Nephron (organoid): Measurements from ENCODE around the gene SULT1A1.

Experiments used
- H3K27ac Mint-ChIP-seq, 3 experiments: 2 replicates each; pipeline ENCODE4 v1.8.0; 2020; ENCODE audit warnings: mixed read lengths in 3 of 3, mild to moderate bottlenecking in 2 of 3, moderate library complexity in 1 of 3
- H3K27me3 Mint-ChIP-seq: 2 replicates; pipeline ENCODE4 v1.8.0; 2021; ENCODE audit warnings: low read depth, mild to moderate bottlenecking, moderate library complexity, mixed read lengths
- H3K36me3 Mint-ChIP-seq: 2 replicates; pipeline ENCODE4 v1.8.0; 2020; ENCODE audit warnings: low read depth, mixed read lengths
- H3K4me1 Mint-ChIP-seq: 2 replicates; pipeline ENCODE4 v1.8.0; 2020; ENCODE audit warnings: mixed read lengths
- H3K4me3 Mint-ChIP-seq, 3 experiments: 2 replicates each; pipeline ENCODE4 v1.8.0; 2020; ENCODE audit warnings: mild to moderate bottlenecking in 3 of 3, mixed read lengths in 3 of 3, moderate library complexity in 2 of 3
- H3K9me3 Mint-ChIP-seq: 2 replicates; pipeline ENCODE4 v1.8.0; 2020; ENCODE audit warnings: mixed read lengths
- CTCF ChIP-seq, 3 experiments: fragments of 200-600 bp; sonication (generic); IDR thresholded peaks; one replicate each; pipeline ENCODE4 v1.5.0; 2021; ENCODE audit warnings: antibody characterized with exemption in 3 of 3; ENCODE audit not compliant: unreplicated experiment in 3 of 3

The SULT1A1 gene

DNA sequence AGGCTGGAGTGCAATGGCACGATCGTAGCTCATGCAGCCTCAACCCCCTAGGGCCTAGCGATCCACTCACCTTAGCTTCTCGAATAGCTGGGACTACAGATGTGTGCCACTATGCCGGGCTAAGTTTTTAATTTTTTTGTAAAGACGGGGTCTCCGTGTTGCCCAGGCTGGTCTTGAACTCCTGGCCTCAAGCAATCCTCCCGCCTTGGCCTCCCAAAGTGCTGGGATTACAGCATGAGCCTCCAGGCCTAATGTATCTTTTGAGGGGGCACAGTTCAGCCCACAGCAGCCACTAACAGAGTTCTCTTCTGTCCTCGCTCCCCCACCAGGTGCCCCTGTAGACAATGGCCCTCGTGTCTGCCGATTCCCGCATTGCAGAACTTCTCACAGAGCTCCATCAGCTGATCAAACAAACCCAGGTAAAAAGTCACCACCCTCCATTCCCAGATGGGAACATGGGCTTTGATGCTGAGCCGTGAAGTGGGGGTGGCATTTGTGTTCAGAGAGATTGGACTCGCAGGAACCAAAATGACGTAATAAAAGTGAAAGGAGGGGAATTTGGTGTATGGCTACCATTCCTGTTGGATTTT, 29.0 kb downstream of the SULT1A1 start:
- H3K9me3 Mint-ChIP-seq, result no peaks in the 10 kb centered on the region
- no peak overlapping the region for H3K27ac Mint-ChIP-seq
- no peaks in the 10 kb centered on the region for H3K27me3 Mint-ChIP-seq
- H3K4me1 Mint-ChIP-seq, result no peaks in the 10 kb centered on the region
- no peak for TF ChIP-seq CTCF (IDR thresholded peaks at IDR 0.05; ENCODE audit: unreplicated experiment in 3 of 3)
- no peak overlapping the region for H3K4me3 Mint-ChIP-seq
- peaks cover 47% of the 10 kb centered on the region for H3K36me3 Mint-ChIP-seq

- H3K4me3 Mint-ChIP-seq, result no peak overlapping the region
- no peaks in the 10 kb centered on the region for H3K9me3 Mint-ChIP-seq
- H3K27me3 Mint-ChIP-seq, result peaks cover 3% of the 10 kb centered on the region
- H3K4me1 Mint-ChIP-seq, result peaks cover 40% of the 10 kb centered on the region
- H3K36me3 Mint-ChIP-seq, result peaks cover 12% of the 10 kb centered on the region
- TF ChIP-seq CTCF (IDR thresholded peaks at IDR 0.05; ENCODE audit: unreplicated experiment in 3 of 3), result no peak
- H3K27ac Mint-ChIP-seq, result no peak overlapping the region
Observed at GRCh38 chr16:28575446-28576109, 34.3 kb downstream of the SULT1A1 start.

DNA sequence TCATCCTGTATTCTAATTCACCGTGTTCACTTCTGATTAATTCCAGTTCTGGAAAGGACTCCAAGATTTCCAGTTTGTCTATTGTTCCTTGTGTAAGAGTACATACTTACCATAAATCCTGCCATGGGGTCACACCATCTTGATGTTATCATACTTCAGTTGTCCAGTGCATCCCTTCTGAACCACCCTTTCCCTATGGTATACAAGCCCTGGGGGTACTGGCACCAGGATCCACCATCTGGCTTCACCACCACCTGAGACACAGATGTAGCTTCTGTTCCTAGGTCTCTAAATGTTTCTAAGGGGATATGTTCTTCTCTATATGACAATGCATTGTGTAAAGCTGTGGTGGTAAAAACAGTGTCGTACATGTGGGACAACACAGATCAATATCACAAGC, 34.9 kb downstream of the SULT1A1 start:
- Mint-ChIP-seq H3K9me3 (no peaks in the 10 kb centered on the region), H3K27me3 (peaks cover 3% of the 10 kb centered on the region), H3K27ac (peak overlapping the region; percentile 79 to 98 (median 96)), H3K4me3 (no peak overlapping the region), H3K36me3 (peaks cover 11% of the 10 kb centered on the region), H3K4me1 (peaks cover 40% of the 10 kb centered on the region)
- no peak for TF ChIP-seq CTCF (IDR thresholded peaks at IDR 0.05; ENCODE audit: unreplicated experiment in 3 of 3)

DNA sequence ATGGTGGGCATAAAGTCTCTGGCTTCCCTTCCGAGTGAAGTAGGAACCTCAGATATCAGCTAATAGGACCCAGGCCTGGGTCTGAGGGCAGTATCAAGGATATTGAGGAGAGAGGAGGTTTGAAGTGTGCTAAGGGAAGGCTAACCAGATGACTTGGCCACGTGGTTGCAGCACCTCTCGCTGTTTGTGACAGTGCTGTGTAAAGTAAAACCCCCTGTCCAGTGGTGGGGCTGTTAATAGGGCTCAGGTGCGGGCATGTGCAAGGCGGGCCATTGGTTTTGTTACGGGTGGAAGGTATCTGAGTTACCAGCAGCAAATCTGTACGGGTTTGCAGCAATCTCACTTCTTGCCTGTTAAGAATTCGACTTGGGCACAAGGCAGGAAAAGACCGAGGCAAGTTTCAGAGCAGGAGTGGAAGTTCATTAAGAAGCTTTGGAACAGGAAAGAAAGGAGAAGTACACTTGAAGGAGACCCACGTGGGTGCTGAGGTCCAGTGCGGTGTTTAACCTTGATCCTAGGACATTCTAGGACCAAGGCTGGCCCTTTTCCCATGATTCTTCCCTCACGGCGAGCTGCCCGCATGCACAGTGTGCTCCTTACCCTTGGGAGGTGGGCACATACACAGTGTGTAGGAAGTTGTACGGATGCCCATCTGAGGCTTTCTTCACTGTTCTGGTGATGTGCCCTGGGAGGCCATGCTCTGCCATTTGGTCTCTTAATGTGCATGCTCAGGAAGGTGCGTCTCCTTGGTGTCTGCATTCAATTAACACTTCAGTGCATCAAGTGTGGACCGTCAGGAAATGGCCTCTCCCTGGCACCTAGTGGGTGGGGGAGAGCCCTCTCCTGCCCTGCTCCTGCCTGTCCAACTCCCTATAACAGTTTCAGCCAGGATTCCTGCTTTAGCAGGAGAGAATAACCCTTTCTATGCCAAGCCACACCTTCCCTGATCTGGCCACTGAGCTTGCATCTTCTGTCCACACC, 35.8 kb downstream of the SULT1A1 start:
- no peak for TF ChIP-seq CTCF (IDR thresholded peaks at IDR 0.05; ENCODE audit: unreplicated experiment in 3 of 3)

GRCh38 chr16:28572696-28573510, 36.9 kb downstream of the SULT1A1 start:
- H3K4me3 Mint-ChIP-seq, result peak overlapping the region; percentile 45 to 48 (median 47)
- H3K27ac Mint-ChIP-seq, result peak overlapping the region; percentile 96 to 98 (median 97)
- H3K27me3 Mint-ChIP-seq, result peaks cover 3% of the 10 kb centered on the region
- no peaks in the 10 kb centered on the region for H3K9me3 Mint-ChIP-seq
- no peak for TF ChIP-seq CTCF (IDR thresholded peaks at IDR 0.05; ENCODE audit: unreplicated experiment in 3 of 3)
- peaks cover 4% of the 10 kb centered on the region for H3K36me3 Mint-ChIP-seq
- peaks cover 40% of the 10 kb centered on the region for H3K4me1 Mint-ChIP-seq

More for the DNA sequence above, 35.8 kb downstream of the SULT1A1 start:
- Mint-ChIP-seq H3K36me3 (peaks cover 8% of the 10 kb centered on the region), H3K4me1 (peaks cover 40% of the 10 kb centered on the region), H3K27me3 (peaks cover 3% of the 10 kb centered on the region), H3K9me3 (no peaks in the 10 kb centered on the region), H3K27ac (peak overlapping the region; percentile 96 to 98 (median 97)), H3K4me3 (peak overlapping the region in 1 of 3 experiments; percentile 45)
